Chondrocyte (in vitro differentiated cells): ENCODE data around the gene ASB1. TPM values are rescaled to one million over a fixed set of nuclear protein-coding genes. Genes with fewer than 3 reads are reported as not detected.

Experiments
- DNase-seq: peaks from one replicate; pipeline ENCODE4 v3.0.0; 2021; ENCODE audit warnings: mixed read lengths, low spot score
- H3K27ac Mint-ChIP-seq: one replicate; pipeline ENCODE4 v1.8.0; 2021; ENCODE audit warnings: mild to moderate bottlenecking, moderate library complexity, mixed read lengths; ENCODE audit not compliant: unreplicated experiment
- H3K27me3 Mint-ChIP-seq: 2 replicates; pipeline ENCODE4 v1.8.0; 2021; ENCODE audit warnings: low read depth, mixed read lengths
- H3K36me3 Mint-ChIP-seq: 2 replicates; pipeline ENCODE4 v1.8.0; 2021; ENCODE audit warnings: low read depth, mixed read lengths
- H3K4me1 Mint-ChIP-seq: 2 replicates; pipeline ENCODE4 v1.8.0; 2021; ENCODE audit warnings: low read depth, mild to moderate bottlenecking, mixed read lengths
- H3K4me3 Mint-ChIP-seq: one replicate; pipeline ENCODE4 v1.8.0; 2021; ENCODE audit warnings: mild to moderate bottlenecking, moderate library complexity, mixed read lengths; ENCODE audit not compliant: unreplicated experiment
- H3K9me3 Mint-ChIP-seq: 2 replicates; pipeline ENCODE4 v1.8.0; 2021; ENCODE audit warnings: low read depth, mixed read lengths
- total RNA-seq: library from RNA; stranded (reverse); gene quantifications from 3 replicates; pipeline ENCODE4 v1.2.1, GENCODE V29; 2021
- TF ChIP-seq, protein P1 (sequence below): fragments of 200-600 bp; sonication (generic); IDR thresholded peaks from 2 replicates; pipeline ENCODE4 v1.5.0; 2021; ENCODE audit warnings: antibody characterized with exemption, mild to moderate bottlenecking, moderate library complexity

ASB1 gene
- total RNA-seq, 1 donor from 2014 or later: 31.0 TPM

DNA sequence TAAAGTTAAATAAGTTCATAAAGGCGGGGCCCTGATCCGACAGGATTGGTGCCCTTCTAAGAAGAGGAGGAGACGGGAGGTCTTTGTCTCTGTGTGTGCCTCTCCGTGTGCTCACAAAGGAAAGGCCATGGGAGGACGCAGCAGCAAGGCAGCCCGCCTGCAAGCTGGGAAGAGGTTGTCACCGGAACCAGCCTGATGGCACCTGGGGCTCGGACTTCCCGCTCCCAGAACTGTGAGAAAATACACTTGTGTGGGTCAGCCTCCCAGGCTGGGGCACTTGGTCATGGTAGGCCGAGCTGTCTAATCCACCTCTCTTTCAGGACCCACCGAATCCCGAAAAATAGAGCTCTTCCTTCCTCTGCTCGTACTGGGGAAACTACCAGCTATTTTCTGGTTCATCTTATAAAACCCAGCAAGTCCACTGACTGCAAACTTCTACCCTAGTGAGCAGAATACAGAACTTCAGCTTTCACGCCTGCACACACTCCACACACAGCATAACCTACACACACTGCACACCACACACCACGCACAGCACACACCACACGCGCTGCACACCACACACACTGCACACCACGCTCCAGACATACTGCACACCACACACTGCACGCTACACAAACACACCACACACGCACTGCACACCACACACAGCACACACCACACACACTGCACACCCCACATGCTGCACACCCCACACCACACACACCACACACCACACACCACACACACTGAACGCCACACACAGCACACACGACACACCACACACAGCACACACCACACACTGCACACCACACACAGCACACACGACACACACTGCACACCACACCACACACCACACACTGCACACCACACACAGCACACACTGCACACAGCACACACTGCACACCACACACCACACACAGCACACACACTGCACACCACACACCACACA lies 58.1 kb downstream of the ASB1 start:
- no peak for DNase-seq
- TF ChIP-seq, protein P1, sequence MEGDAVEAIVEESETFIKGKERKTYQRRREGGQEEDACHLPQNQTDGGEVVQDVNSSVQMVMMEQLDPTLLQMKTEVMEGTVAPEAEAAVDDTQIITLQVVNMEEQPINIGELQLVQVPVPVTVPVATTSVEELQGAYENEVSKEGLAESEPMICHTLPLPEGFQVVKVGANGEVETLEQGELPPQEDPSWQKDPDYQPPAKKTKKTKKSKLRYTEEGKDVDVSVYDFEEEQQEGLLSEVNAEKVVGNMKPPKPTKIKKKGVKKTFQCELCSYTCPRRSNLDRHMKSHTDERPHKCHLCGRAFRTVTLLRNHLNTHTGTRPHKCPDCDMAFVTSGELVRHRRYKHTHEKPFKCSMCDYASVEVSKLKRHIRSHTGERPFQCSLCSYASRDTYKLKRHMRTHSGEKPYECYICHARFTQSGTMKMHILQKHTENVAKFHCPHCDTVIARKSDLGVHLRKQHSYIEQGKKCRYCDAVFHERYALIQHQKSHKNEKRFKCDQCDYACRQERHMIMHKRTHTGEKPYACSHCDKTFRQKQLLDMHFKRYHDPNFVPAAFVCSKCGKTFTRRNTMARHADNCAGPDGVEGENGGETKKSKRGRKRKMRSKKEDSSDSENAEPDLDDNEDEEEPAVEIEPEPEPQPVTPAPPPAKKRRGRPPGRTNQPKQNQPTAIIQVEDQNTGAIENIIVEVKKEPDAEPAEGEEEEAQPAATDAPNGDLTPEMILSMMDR: no peak
- Mint-ChIP-seq H3K36me3 (peaks cover 7% of the 10 kb centered on the region), H3K27ac (no peak overlapping the region), H3K9me3 (peaks cover 11% of the 10 kb centered on the region), H3K27me3 (no peaks in the 10 kb centered on the region), H3K4me1 (no peaks in the 10 kb centered on the region), H3K4me3 (no peak overlapping the region)

DNA sequence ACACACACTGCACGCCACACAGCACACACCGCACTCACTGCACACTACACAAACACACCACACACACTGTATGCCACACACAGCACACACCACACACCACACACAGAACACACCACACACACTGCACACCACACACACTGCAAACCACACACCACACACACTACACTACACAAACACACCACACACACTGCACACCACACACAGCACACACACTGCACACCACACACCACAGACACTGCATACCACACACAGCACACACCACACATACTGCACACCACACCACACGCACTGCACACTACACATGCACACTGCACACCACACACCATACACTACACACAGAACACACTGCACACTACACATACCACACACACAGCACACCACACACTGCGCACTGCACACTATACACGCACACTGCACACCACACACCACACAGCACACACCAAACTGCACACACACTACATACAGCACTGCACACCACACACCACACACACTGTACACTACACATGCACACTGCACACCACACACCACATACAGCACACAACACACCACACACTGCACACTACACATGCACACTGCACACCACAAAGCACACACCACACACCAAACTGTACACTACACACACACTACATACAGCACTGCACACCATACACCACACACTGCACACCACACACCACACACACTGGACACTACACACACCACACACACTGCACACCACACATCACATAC lies 59.6 kb downstream of the ASB1 start:
- no peaks in the 10 kb centered on the region for H3K36me3 Mint-ChIP-seq
- no peak overlapping the region for H3K27ac Mint-ChIP-seq
- H3K9me3 Mint-ChIP-seq: no peaks in the 10 kb centered on the region
- H3K27me3 Mint-ChIP-seq: peaks cover 1% of the 10 kb centered on the region
- no peaks in the 10 kb centered on the region for H3K4me1 Mint-ChIP-seq
- TF ChIP-seq, protein P1: no peak
- DNase-seq: no peak
- H3K4me3 Mint-ChIP-seq: no peak overlapping the region

DNA sequence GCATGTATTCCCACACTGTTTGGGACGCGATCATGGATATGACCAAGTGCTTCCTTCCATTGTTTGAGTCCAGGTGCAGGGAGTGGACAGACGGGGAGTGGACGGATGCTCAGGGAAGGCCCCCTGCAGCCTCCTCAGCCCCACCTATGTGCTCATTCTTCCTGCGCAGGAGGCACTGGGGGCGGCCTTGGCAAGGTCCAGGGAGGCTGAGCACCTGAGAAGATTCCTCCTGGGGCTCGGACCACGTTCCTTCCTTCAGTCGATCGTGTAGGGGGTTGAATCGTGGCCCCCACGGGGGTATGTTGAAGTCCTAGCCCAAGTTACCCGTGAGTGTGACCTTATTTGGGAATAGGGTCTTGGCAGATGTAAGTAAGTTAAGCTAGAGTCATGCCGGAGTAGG lies 60.4 kb downstream of the ASB1 start:
- no peaks in the 10 kb centered on the region for H3K9me3 Mint-ChIP-seq

DNA sequence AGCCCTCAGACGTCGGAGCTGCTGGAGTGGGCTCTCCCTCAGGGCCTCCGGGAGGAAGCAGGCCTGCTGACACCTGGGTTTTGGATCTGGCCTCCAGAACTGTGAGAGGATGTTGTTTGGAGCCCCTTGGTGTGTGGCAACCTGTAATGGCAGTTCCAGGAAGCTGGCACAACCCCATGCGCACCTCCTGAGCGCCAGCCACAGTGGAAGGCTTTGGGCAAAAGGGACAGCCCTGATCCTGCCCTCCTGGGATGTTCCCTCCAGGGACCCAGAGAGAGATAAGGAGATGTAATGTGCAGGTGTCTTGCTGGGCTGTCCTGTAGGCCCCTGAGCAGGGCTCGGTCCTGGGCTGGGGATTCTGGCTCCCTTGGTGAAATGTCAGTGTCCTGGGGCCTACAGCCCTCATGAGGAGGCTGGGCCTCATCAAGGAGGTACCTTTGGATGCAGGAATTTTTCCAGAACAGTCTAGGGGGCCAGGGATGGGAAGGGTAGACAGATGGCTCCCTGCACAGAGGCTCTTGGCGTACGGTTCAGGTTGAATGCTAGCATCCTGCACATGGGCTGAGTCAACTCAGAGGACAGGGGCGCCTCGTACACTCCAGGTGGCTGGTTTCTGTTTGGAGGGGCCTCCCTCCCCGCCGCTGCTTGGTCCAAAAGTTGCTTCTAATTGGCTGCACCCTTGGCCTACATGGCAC lies 61.1 kb downstream of the ASB1 start:
- Mint-ChIP-seq H3K9me3 (no peaks in the 10 kb centered on the region), H3K27me3 (peaks cover 1% of the 10 kb centered on the region), H3K4me1 (no peaks in the 10 kb centered on the region), H3K36me3 (no peaks in the 10 kb centered on the region), H3K27ac (no peak overlapping the region), H3K4me3 (no peak overlapping the region)
- DNase-seq: no peak
- TF ChIP-seq, protein P1: no peak

More for the DNA sequence above, 60.4 kb downstream of the ASB1 start:
- H3K4me3 Mint-ChIP-seq: no peak overlapping the region
- no peaks in the 10 kb centered on the region for H3K4me1 Mint-ChIP-seq
- H3K27me3 Mint-ChIP-seq: peaks cover 1% of the 10 kb centered on the region
- H3K36me3 Mint-ChIP-seq: no peaks in the 10 kb centered on the region
- H3K27ac Mint-ChIP-seq: no peak overlapping the region
- DNase-seq: no peak
- TF ChIP-seq, protein P1: no peak

DNA sequence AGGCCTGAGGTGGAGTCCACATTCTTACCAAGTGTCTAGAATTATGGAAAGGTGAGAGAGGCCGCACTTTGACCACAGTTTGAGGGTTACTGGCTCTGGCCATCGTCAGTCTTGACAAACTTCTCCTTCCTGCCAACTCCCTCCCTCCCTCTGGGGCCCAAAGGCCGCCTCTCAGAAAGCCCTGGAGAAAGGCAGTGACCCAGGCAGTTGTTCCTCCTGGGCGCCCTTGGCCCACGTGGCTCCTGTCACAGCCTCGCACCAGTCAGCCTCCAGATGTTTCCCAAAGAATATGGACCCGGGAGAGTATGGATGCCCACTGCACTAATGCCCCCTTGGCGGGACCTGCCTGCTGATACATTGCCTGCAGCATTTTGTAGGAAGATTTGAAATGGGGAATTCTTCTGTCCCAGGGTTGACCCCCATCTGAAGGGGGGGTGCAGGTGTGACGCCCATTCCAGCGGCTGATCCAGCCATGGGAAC lies 61.7 kb downstream of the ASB1 start:
- DNase-seq: no peak
- H3K36me3 Mint-ChIP-seq: no peaks in the 10 kb centered on the region
- no peaks in the 10 kb centered on the region for H3K9me3 Mint-ChIP-seq
- H3K4me3 Mint-ChIP-seq: no peak overlapping the region
- TF ChIP-seq, protein P1: no peak
- no peaks in the 10 kb centered on the region for H3K4me1 Mint-ChIP-seq
- no peak overlapping the region for H3K27ac Mint-ChIP-seq
- H3K27me3 Mint-ChIP-seq: peaks cover 1% of the 10 kb centered on the region
